ENCODE data around the gene ENTREP1.
"Not testable (repeated sequence)": the region's sequence is repeated elsewhere in the genome, so short reads cannot be mapped to it uniquely, and the experiment has no call there.

ENTREP1 gene

GRCh38 chr9:69392826-69393225 lies 67.8 kb downstream of the ENTREP1 start:
- TF ChIP-seq CTCF (IDR thresholded peaks at IDR 0.05; ENCODE audit: low read depth, low read length, missing control alignments) = no peak
- no peak for DNase-seq
- in situ Hi-C loops (cut with HindIII; ENCODE audit: low pct_ligation_motif_present, low sequenced_read_pairs) = no loop called here
- Histone ChIP-seq H3K27ac (no peak overlapping the region), H3K4me3 (ENCODE audit: low read depth, low read length) (no peak overlapping the region), H3K36me3 (replicated peaks) (no peaks in the 10 kb centered on the region), H3K27me3 (replicated peaks) (no peaks in the 10 kb centered on the region)

DNA sequence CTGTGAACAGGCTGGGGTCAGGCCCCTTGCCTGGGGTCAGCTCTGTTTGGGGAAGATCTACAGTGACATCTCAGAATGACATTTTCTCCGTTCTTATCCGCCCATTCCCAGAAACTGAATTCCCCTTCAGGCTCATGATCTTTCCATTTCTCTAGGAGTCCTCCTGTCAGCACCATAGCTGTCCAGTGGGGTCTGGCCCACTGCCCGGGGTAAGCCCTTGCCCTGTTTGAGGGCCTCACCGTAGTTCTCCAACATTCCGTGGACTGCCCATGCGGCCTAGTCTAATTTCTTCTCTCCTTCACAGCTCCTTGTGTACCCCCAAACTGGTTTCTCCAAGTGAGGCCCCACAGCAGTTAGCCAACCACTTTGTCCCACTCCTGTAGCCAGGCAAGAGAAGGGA lies 68.4 kb downstream of the ENTREP1 start:
- in situ Hi-C loops (cut with HindIII; ENCODE audit: low pct_ligation_motif_present, low sequenced_read_pairs) = no loop called here
- no peak overlapping the region for H3K27ac ChIP-seq
- H3K36me3 ChIP-seq (replicated peaks) = no peaks in the 10 kb centered on the region
- DNase-seq = no peak
- no peaks in the 10 kb centered on the region for H3K27me3 ChIP-seq (replicated peaks)
- no peak for TF ChIP-seq CTCF (IDR thresholded peaks at IDR 0.05; ENCODE audit: low read depth, low read length, missing control alignments)
- no peak overlapping the region for H3K4me3 ChIP-seq (ENCODE audit: low read depth, low read length)

GRCh38 chr9:69395718-69396117 lies 70.7 kb downstream of the ENTREP1 start:
- Histone ChIP-seq H3K27ac (no peak overlapping the region), H3K27me3 (replicated peaks) (no peaks in the 10 kb centered on the region), H3K36me3 (replicated peaks) (no peaks in the 10 kb centered on the region), H3K4me3 (ENCODE audit: low read depth, low read length) (no peak overlapping the region)
- DNase-seq = no peak
- in situ Hi-C loops (cut with HindIII; ENCODE audit: low pct_ligation_motif_present, low sequenced_read_pairs) = no loop called here
- TF ChIP-seq CTCF (IDR thresholded peaks at IDR 0.05; ENCODE audit: low read depth, low read length, missing control alignments) = no peak

- in situ Hi-C loops (cut with HindIII; ENCODE audit: low pct_ligation_motif_present, low sequenced_read_pairs) = no loop called here
- H3K27ac ChIP-seq = no peak overlapping the region
- no peak for TF ChIP-seq CTCF (IDR thresholded peaks at IDR 0.05; ENCODE audit: low read depth, low read length, missing control alignments)
- DNase-seq = no peak
- H3K4me3 ChIP-seq (ENCODE audit: low read depth, low read length) = no peak overlapping the region
- no peaks in the 10 kb centered on the region for H3K27me3 ChIP-seq (replicated peaks)
- no peaks in the 10 kb centered on the region for H3K36me3 ChIP-seq (replicated peaks)
These were observed 71.7 kb downstream of the ENTREP1 start for GRCh38 chr9:69396759-69397158.

DNA sequence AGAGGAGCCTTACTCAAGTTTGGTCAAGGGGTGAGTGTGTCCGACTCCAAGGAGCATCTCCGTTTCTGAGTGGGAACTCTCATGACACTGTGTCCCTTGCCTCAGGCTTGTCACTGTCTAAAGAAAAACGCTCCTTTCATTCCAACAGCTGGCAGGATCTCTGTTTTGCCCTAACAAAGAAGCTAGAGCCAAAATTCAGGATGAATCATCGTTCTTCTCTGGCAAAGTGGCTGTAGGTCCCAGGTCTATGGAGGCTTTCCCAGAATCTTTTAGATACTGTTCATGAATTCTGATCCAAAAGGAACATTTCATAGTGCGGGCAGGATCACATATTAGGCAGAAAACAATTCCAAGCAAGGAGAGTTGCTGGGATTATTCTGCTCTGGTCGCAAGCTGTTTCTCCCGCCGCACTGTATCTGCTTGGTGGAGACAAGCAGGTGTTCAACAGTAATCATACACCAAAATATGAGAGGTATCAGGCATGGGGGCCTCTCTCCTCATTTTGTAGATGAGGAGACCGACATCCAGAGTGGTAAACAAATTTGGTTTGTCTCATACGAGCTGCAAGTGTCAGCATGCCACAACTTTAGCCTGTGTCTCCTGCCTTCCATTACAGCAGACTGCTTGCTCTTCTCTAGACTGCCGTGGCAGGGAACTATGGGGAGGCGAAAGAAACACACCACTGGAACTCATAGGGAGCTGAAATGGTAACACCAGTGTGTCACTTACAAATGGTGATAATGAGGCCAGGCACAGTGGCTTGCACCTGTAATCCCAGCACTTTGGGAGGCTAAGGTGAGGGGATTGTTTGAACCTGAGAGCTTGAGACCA lies 72.6 kb downstream of the ENTREP1 start:
- Histone ChIP-seq H3K27me3 (replicated peaks) (no peaks in the 10 kb centered on the region), H3K36me3 (replicated peaks) (no peaks in the 10 kb centered on the region), H3K4me3 (ENCODE audit: low read depth, low read length) (no peak overlapping the region), H3K27ac (no peak overlapping the region)
- in situ Hi-C loops (cut with HindIII; ENCODE audit: low pct_ligation_motif_present, low sequenced_read_pairs) = no loop called here
- DNase-seq = no peak
- TF ChIP-seq CTCF (IDR thresholded peaks at IDR 0.05; ENCODE audit: low read depth, low read length, missing control alignments) = no peak

- in situ Hi-C loops (cut with HindIII; ENCODE audit: low pct_ligation_motif_present, low sequenced_read_pairs) = no loop called here
- H3K36me3 ChIP-seq (replicated peaks) = no peaks in the 10 kb centered on the region
- H3K27ac ChIP-seq = no peak overlapping the region
- no peak for TF ChIP-seq CTCF (IDR thresholded peaks at IDR 0.05; ENCODE audit: low read depth, low read length, missing control alignments)
- no peak overlapping the region for H3K4me3 ChIP-seq (ENCODE audit: low read depth, low read length)
- no peak for DNase-seq
- H3K27me3 ChIP-seq (replicated peaks) = no peaks in the 10 kb centered on the region
These were observed 75.5 kb downstream of the ENTREP1 start for GRCh38 chr9:69400470-69400869.

GRCh38 chr9:69409936-69410335 lies 84.9 kb downstream of the ENTREP1 start:
- H3K36me3 ChIP-seq (replicated peaks); DNase-seq; H3K27me3 ChIP-seq (replicated peaks); H3K27ac ChIP-seq; in situ Hi-C loops (cut with HindIII; ENCODE audit: low pct_ligation_motif_present, low sequenced_read_pairs); H3K4me3 ChIP-seq (ENCODE audit: low read depth, low read length): not testable (repeated sequence)
